H9 (cell line): ENCODE measurements around the gene SCAMP5. TPM values are rescaled to one million over a fixed set of nuclear protein-coding genes. Genes with fewer than 3 reads are reported as not detected.

Experiments
- DNase-seq: peaks from one replicate; pipeline ENCODE4 v3.0.0-alpha.2; 2017
- H2AFZ ChIP-seq: one replicate; pipeline ENCODE4 v1.6.1; 2013; ENCODE audit warnings: mild to moderate bottlenecking, low read length, control low read depth, moderate library complexity
- H2AK5ac ChIP-seq: 2 replicates; pipeline ENCODE4 v1.6.1; 2013; ENCODE audit warnings: low read length, control low read depth, mixed read lengths; ENCODE audit not compliant: insufficient read length
- H2BK120ac ChIP-seq: one replicate; pipeline ENCODE4 v1.6.1; 2013; ENCODE audit warnings: low read depth, mild to moderate bottlenecking, low read length, control low read depth, inconsistent platforms; ENCODE audit not compliant: poor library complexity, severe bottlenecking
- H2BK12ac ChIP-seq: 2 replicates; pipeline ENCODE4 v1.6.1; 2013; ENCODE audit warnings: low read length, control low read depth, mixed read lengths, low read depth; ENCODE audit not compliant: insufficient read length
- H2BK15ac ChIP-seq: 2 replicates; pipeline ENCODE4 v1.6.1; 2013; ENCODE audit warnings: low read depth, low read length, control low read depth
- H2BK20ac ChIP-seq: one replicate; pipeline ENCODE4 v1.6.1; 2013; ENCODE audit warnings: low read depth, mild to moderate bottlenecking, low read length, control low read depth, inconsistent platforms; ENCODE audit not compliant: poor library complexity, severe bottlenecking
- H2BK5ac ChIP-seq: 2 replicates; pipeline ENCODE4 v1.6.1; 2013; ENCODE audit warnings: low read length, control low read depth, mixed read lengths; ENCODE audit not compliant: insufficient read length
- H3K14ac ChIP-seq: 2 replicates; pipeline ENCODE4 v1.6.1; 2013; ENCODE audit warnings: low read length, control low read depth; ENCODE audit not compliant: insufficient read depth
- H3K18ac ChIP-seq: 2 replicates; pipeline ENCODE4 v1.6.1; 2013; ENCODE audit warnings: low read depth, mild to moderate bottlenecking, mixed read lengths, low read length, control low read depth; ENCODE audit not compliant: insufficient read length
- H3K23ac ChIP-seq: 2 replicates; pipeline ENCODE4 v1.6.1; 2013; ENCODE audit warnings: low read length, control low read depth, mixed read lengths, low read depth; ENCODE audit not compliant: insufficient read length
- H3K23me2 ChIP-seq: 2 replicates; pipeline ENCODE4 v1.6.1; 2013; ENCODE audit warnings: low read depth, mild to moderate bottlenecking, mixed read lengths, low read length, control low read depth; ENCODE audit not compliant: insufficient read length, poor library complexity, severe bottlenecking
- H3K27ac ChIP-seq: 2 replicates; pipeline ENCODE4 v1.5.1; 2013; ENCODE audit warnings: low read length, control low read depth, mixed read lengths, low read depth; ENCODE audit not compliant: insufficient read length
- H3K27me3 ChIP-seq: 2 replicates; pipeline ENCODE4 v1.6.1; 2013; ENCODE audit warnings: low read length, control low read depth, inconsistent platforms; ENCODE audit not compliant: insufficient read depth
- H3K4ac ChIP-seq: 2 replicates; pipeline ENCODE4 v1.6.1; 2013; ENCODE audit warnings: low read depth, mild to moderate bottlenecking, control low read depth, inconsistent platforms, low read length, moderate library complexity
- H3K4me1 ChIP-seq: 2 replicates; pipeline ENCODE4 v1.6.1; 2013; ENCODE audit warnings: low read length, control low read depth, inconsistent platforms; ENCODE audit not compliant: insufficient read depth
- H3K4me2 ChIP-seq: 2 replicates; pipeline ENCODE4 v1.6.1; 2013; ENCODE audit warnings: low read length, control low read depth, mixed read lengths; ENCODE audit not compliant: insufficient read length, insufficient read depth
- H3K56ac ChIP-seq: 2 replicates; pipeline ENCODE4 v1.6.1; 2013; ENCODE audit warnings: low read depth, mild to moderate bottlenecking, mixed read lengths, low read length, control low read depth; ENCODE audit not compliant: insufficient read length
- H3K79me1 ChIP-seq: 2 replicates; pipeline ENCODE4 v1.6.1; 2013; ENCODE audit warnings: low read depth, mild to moderate bottlenecking, moderate library complexity, low read length, control low read depth, inconsistent platforms; ENCODE audit not compliant: insufficient read depth, poor library complexity, severe bottlenecking
- H3K79me2 ChIP-seq: 2 replicates; pipeline ENCODE4 v1.6.1; 2013; ENCODE audit warnings: low read length, control low read depth, inconsistent platforms; ENCODE audit not compliant: insufficient read depth
- H3K9ac ChIP-seq: 2 replicates; pipeline ENCODE4 v1.6.1; 2013; ENCODE audit warnings: low read length, control low read depth, mixed read lengths; ENCODE audit not compliant: insufficient read length; ENCODE audit errors: extremely low read depth
- H3K9me3 ChIP-seq: one replicate; pipeline ENCODE4 v1.6.1; 2013; ENCODE audit warnings: low read depth, low read length, inconsistent platforms; ENCODE audit not compliant: control insufficient read depth
- H3T11ph ChIP-seq: one replicate; pipeline ENCODE4 v1.6.1; 2013; ENCODE audit warnings: mild to moderate bottlenecking, low read length, control low read depth, inconsistent platforms
- H4K20me1 ChIP-seq: one replicate; pipeline ENCODE4 v1.6.1; 2013; ENCODE audit not compliant: control insufficient read depth, insufficient read length, insufficient read depth
- H4K5ac ChIP-seq: 2 replicates; pipeline ENCODE4 v1.6.1; 2013; ENCODE audit warnings: low read depth, mild to moderate bottlenecking, mixed read lengths, low read length, control low read depth; ENCODE audit not compliant: insufficient read length
- H4K8ac ChIP-seq: replicated peaks from 2 replicates; pipeline ENCODE4 v1.6.1; 2013; ENCODE audit warnings: low read length, control low read depth, mixed read lengths, low read depth; ENCODE audit not compliant: insufficient read length
- H4K91ac ChIP-seq: 2 replicates; pipeline ENCODE4 v1.6.1; 2013; ENCODE audit warnings: low read depth, mild to moderate bottlenecking, moderate library complexity, mixed read lengths, low read length, control low read depth; ENCODE audit not compliant: insufficient read length
- H3K27ac Mint-ChIP-seq, 3 experiments: 2 replicates in 2 of 3; 3 replicates in 1 of 3; pipeline ENCODE4 v1.8.0; 2020 to 2021; ENCODE audit warnings: mixed read lengths in 3 of 3, mild to moderate bottlenecking in 1 of 3, moderate library complexity in 1 of 3
- H3K27me3 Mint-ChIP-seq: 2 replicates; pipeline ENCODE4 v1.8.0; 2021; ENCODE audit warnings: low read depth, mild to moderate bottlenecking, moderate library complexity, mixed read lengths
- H3K36me3 Mint-ChIP-seq, 3 experiments: 2 replicates in 2 of 3; 3 replicates in 1 of 3; pipeline ENCODE4 v1.8.0; 2020 to 2021; ENCODE audit warnings: low read depth in 3 of 3, mixed read lengths in 3 of 3; ENCODE audit not compliant: insufficient read depth in 1 of 3
- H3K4me1 Mint-ChIP-seq, 2 experiments: 2 replicates each; pipeline ENCODE4 v1.8.0; 2020; ENCODE audit warnings: mixed read lengths in 2 of 2
- H3K4me3 Mint-ChIP-seq, 2 experiments: 2 replicates in 1 of 2; 3 replicates in 1 of 2; pipeline ENCODE4 v1.8.0; 2020 to 2021; ENCODE audit warnings: mild to moderate bottlenecking in 2 of 2, mixed read lengths in 2 of 2, moderate library complexity in 1 of 2
- H3K9me3 Mint-ChIP-seq, 2 experiments: 2 replicates in 1 of 2; 3 replicates in 1 of 2; pipeline ENCODE4 v1.8.0; 2020; ENCODE audit warnings: mild to moderate bottlenecking in 2 of 2, mixed read lengths in 2 of 2, moderate library complexity in 1 of 2
- WGBS: extraction: QIAGEN DNeasy Blood & Tissue Kit; methylation state at CpG from one replicate; pipeline ENCODE4 v1.1.7; 2013; ENCODE audit warnings: missing lambda C conversion rate, low lambda C conversion rate, mixed read lengths; ENCODE audit not compliant: insufficient read length; ENCODE audit errors: extremely low coverage; 5-methylcytosine and 5-hydroxymethylcytosine counted together
- total RNA-seq: library from RNA; stranded (reverse); gene quantifications from 2 replicates; pipeline ENCODE4 v1.2.1, GENCODE V29; 2021
- TF ChIP-seq, protein P1 (sequence below): fragments of 200-600 bp; sonication (generic); conservative IDR thresholded peaks from 3 replicates; pipeline ENCODE4 v1.8.0; 2021; ENCODE audit warnings: antibody characterized with exemption, mild to moderate bottlenecking

The SCAMP5 gene
- total RNA-seq, 1 experiment from 2014 or later = 47.8 TPM

DNA sequence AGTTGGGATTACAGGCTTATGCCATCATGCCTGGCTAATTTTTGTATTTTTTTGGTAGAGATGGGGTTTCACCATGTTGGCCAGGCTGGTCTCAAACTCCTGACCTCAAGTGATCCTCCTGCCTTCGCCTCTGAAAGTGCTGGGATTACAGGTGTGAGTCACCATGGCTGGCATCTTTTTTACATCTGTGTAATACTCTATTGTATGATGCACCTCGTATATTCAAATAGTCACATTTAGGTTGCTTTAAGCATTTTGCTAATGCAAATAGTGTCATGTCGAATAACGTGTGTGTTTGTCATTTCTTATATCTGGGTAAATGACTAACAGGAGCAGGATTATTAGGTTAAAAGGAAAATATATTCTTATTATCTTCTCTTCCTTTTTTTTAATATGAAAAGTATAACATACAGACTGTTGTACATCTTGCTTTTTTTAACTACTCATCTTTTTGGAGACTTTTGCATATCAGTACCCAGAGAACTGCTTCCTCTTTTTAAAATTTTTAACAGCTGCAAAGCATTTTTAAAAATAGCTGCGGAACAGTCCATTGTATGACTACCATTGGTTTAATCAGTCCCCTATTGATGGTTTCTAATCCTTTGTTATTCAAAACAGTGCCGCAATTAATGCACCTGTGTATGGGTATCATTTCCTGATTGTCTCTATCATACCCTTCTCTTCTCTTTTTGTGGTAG lies 13.4 kb downstream of the SCAMP5 start:
- no peak overlapping the region for H2BK12ac ChIP-seq
- TF ChIP-seq, protein P1, sequence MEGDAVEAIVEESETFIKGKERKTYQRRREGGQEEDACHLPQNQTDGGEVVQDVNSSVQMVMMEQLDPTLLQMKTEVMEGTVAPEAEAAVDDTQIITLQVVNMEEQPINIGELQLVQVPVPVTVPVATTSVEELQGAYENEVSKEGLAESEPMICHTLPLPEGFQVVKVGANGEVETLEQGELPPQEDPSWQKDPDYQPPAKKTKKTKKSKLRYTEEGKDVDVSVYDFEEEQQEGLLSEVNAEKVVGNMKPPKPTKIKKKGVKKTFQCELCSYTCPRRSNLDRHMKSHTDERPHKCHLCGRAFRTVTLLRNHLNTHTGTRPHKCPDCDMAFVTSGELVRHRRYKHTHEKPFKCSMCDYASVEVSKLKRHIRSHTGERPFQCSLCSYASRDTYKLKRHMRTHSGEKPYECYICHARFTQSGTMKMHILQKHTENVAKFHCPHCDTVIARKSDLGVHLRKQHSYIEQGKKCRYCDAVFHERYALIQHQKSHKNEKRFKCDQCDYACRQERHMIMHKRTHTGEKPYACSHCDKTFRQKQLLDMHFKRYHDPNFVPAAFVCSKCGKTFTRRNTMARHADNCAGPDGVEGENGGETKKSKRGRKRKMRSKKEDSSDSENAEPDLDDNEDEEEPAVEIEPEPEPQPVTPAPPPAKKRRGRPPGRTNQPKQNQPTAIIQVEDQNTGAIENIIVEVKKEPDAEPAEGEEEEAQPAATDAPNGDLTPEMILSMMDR = no peak

More for the DNA sequence above, 13.4 kb downstream of the SCAMP5 start:
- Histone ChIP-seq H4K20me1 (no peaks in the 10 kb centered on the region), H3K56ac (no peak overlapping the region), H3K23ac (no peak overlapping the region), H2BK15ac (no peak overlapping the region), H2BK20ac (no peak overlapping the region), H3T11ph (no peak overlapping the region), H3K9me3 (no peaks in the 10 kb centered on the region), H2AK5ac (no peak overlapping the region), H2BK120ac (no peak overlapping the region), H2AFZ (no peak overlapping the region), H3K27me3 (no peaks in the 10 kb centered on the region), H3K79me2 (no peaks in the 10 kb centered on the region), H4K5ac (no peak overlapping the region), H2BK5ac (no peak overlapping the region), H3K14ac (no peak overlapping the region), H3K4ac (no peak overlapping the region), H3K4me1 (no peaks in the 10 kb centered on the region), H3K18ac (no peak overlapping the region), H3K4me2 (no peak overlapping the region), H3K79me1 (no peaks in the 10 kb centered on the region), H3K23me2 (no peaks in the 10 kb centered on the region), H3K27ac (no peak overlapping the region), H3K9ac (no peak overlapping the region), H4K91ac (no peak overlapping the region), H4K8ac (no peak overlapping the region)
- Mint-ChIP-seq H3K36me3 (peaks cover 2 to 33% (median 20%) of the 10 kb centered on the region in 3 experiments; a peak in 5 of 7 replicates), H3K4me3 (no peak overlapping the region), H3K27ac (no peak overlapping the region), H3K9me3 (no peaks in the 10 kb centered on the region), H3K4me1 (no peaks in the 10 kb centered on the region), H3K27me3 (no peaks in the 10 kb centered on the region)
- DNase-seq = no peak
- WGBS = no CpG with 5 or more reads among the region's 6 CpGs
